GM18520 (cell line): Measurements from ENCODE around the gene RMDN3.

Source experiments
- ATAC-seq: cut with Tn5 transposase; IDR thresholded peaks from one replicate; pipeline ENCODE4 v1.9.1; 2021; ENCODE audit not compliant: unreplicated experiment

The RMDN3 gene

GRCh38 chr15:40754883-40755811 lies at the start of gene RMDN3:
Gene RMDN3, minus strand, starts transcription at chr15:40755254. Its CDS starts 471 bp downstream, at chr15:40754783.
- ATAC-seq: peak; percentile 79

DNA sequence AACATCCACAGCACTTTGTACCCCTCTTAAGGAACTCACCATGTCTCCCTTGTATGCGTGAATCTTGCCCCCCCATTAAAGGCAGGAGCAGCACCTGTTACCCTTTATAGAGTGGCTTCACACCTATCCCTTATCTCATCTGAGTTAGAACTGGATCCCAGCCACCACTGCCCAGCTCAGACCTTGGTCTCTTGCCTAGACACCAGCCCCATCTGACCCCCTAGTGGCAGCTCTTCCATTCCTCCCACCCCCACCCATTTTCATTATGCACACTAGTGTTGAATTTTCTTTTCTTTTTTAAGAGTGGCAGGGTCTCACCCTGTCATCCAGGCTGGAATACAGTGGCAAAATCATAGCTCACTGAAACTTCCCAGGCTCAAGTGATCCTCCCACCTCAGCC lies 48.6 kb upstream of the RMDN3 start:
- no peak for ATAC-seq

- ATAC-seq: no peak
Measured at GRCh38 chr15:40803076-40803475, 48.0 kb upstream of the RMDN3 start.

DNA sequence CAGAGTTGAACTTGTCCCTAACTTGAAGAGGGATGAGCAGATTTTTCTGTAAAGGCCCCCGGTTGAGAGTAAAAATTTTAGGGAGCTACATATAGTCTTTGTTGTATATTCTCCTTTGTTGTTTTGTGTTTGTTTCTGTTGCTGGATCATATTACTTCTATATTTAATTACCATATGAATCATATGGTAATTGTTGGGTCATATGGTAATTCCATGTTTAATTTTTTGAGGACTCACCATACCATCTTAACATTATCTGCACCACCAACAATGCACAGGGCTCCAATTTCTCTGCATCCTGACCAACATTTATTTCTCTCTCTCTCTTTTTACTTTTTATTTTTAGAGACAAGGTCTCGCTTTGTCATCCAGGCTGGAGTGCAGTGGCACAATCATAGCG lies 44.5 kb upstream of the RMDN3 start:
- no peak for ATAC-seq

DNA sequence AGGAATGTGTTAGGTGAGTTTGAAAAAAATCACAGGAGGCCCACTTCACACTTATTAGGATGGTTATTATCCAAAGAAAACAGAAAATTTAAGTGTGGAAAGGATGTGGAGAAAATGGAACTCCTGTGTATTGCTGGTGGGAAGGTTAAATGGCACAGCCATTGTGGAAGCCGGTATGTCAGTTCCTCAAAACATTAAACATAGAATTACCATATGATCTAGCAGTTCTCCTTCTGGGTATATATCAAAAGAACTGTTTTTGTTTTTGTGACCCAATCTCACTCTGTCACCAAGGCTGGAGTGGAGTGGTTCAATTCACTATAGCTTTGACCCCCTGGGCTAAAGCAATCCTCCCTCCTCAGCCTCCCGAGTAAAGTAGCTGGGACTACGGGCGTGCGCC lies 41.5 kb upstream of the RMDN3 start:
- no peak for ATAC-seq

- ATAC-seq: no peak
Measured at GRCh38 chr15:40796041-40796440, 41.0 kb upstream of the RMDN3 start.

DNA sequence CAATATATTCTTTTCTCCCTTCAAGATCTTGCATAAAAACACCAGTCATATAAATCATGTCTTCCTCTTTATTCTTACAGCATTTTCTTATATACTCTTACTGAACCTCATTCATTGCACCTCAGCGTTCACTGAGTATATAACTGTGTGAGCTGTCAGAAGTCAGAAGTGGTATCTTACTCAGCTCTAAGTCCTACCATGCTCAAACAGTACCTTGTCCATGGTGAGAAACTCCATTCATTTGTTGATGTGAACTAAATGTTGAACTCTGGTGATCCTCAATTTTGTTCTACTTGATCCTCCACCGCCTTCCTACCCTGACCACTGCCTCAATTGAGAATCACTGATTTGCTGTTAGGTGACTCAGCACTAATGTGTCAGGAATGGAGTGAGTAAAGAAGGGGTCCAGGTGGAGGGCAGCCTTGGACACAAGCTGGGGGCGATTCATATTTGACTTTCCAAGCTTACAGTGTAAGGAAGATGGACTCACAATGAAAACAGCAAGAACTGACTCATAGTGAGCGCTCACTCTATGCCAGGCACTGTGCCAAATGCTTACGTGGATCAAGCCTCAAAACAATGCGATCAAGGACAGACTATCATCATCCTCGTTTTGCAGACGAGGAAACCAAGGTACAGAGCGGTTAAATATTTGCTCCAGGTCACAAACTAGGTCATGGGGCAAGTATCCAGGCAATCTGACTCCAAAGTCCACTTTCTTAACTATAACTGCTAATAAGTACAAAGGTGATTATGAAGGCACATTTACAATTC lies 38.3 kb upstream of the RMDN3 start:
- ATAC-seq: no peak

- no peak for ATAC-seq
Measured at GRCh38 chr15:40792394-40792793, 37.3 kb upstream of the RMDN3 start.

DNA sequence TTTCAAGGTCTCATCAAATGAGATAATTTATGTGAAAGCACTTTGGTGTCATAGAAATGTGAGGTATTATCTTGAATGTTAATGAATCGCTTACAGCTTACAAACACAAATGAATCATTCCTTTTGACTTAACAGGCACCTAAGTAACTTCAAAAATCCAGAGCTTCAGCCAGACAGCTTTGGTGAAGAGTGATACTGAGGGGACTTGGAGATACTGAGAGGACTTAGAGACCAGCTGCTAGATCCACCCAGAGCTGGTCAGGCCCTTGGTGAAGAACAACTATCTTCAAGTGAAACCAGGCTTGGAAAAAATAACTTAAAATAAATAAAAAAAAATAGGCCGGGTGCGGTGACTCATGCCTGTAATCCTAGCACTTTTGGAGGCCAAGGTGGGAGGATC lies 35.7 kb upstream of the RMDN3 start:
- no peak for ATAC-seq

- ATAC-seq: no peak
Measured at GRCh38 chr15:40789999-40790398, 34.9 kb upstream of the RMDN3 start.

DNA sequence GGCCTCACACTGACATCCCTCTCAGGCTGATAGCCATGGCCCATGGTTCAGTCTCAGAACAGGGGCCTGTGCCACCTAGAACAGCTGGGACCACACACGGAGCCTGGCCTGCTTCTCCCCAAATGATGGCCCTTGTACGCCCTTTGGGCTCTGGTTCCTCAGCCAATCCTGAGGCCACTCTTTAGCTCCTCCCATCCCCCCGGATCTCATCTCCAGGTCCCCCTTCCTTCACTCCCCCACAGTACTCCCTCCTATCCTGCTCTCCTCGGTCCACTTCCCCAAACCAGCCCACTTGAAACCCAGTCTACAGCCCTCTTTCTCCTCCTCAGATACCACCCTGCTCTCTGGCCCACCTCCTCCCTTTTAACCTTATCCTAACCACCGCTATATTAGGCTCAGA lies 34.1 kb upstream of the RMDN3 start:
- no peak for ATAC-seq

- ATAC-seq: no peak
Measured at GRCh38 chr15:40787991-40788390, 32.9 kb upstream of the RMDN3 start.

GRCh38 chr15:40787344-40787841 lies 32.3 kb upstream of the RMDN3 start:
- no peak for ATAC-seq

DNA sequence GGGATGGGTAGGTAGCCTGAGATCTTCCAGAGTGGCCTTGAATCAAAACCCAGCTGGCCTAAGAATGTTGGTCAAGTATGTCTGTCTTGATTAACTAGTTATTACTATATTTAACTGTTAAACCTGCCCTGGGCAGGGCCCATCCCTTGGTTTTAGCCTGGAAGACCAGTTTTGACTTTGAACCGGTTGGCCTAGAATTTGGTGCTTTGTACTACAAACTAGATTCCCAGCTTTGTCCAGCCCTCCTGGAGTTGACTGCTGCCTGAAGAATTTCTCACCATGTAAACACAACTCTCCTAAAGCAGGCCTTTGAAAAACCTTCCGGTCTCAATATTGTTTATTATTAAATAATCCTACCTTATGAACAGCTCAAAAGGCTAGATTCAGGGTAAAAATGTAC lies 30.8 kb upstream of the RMDN3 start:
- ATAC-seq: no peak

- no peak for ATAC-seq
Measured at GRCh38 chr15:40785164-40785563, 30.1 kb upstream of the RMDN3 start.

DNA sequence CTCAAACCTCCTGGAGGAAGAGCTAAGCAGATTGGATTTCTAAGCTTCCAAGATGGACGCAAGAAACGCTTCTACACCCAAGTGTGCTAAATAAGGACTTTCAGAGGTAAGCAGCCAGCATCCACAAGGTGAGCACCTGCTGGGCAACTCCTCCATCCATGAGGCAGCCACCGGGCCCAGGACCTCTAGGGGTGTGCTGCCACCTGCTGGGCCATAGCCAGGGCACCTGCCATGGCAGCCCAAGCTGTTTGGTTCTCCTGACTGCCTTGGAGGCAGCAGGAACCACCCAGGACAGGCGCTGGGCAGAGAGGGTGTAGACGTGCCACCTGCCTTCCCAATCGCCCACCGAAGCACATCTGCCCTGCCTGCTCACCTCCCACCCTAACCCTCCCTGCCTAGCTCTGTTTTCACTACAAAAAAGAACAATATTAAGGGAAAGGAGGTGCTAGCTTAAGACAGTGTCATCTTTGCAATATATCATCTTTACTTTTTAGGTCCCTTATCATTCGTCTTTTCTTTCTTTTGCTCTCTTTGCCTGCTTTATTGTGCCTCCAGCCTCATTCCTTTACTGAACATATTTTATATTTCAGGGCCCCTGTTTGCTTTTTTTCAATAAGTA lies 27.7 kb upstream of the RMDN3 start:
- peak; percentile 82 for ATAC-seq

- no peak for ATAC-seq
Measured at GRCh38 chr15:40776537-40777141, 21.6 kb upstream of the RMDN3 start.

DNA sequence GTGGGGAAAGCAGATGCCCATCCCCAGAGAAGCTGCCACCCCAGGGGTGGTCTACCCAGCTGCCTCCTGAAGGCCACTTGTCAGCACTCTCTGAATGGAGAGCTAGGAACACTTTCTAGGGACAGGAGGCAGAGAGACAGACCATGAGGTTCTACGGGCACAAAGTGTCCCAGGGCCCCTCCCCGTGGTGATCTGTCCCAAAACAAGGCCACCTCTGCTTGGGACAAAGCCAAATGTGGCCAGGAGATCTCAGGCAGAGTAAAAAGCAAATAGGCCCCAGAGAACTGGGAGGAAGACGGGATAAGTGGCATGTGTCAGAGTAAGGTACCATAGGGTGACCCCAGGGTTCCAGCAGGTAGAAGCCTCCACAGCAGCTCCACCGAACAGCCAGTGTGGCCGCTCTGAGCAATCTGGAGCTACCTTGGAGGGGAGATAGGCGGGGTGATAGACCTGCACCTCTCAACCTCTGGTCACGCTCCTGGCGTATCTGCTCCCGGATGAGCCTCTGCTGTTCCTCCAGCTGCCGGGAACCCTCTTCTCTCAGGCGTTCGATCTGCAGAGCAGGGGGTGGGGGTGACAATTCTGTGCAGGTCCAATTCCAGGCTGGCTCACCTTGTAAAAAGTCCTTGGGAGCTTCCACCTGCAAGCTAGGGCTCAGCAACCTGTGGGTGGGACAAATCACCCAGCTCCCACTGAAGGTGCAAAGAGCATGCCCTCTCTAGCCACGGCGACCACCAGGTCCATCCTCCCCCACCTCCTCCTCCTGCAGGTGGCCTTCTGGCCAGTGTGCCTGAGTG lies 20.9 kb upstream of the RMDN3 start:
- ATAC-seq: no peak

DNA sequence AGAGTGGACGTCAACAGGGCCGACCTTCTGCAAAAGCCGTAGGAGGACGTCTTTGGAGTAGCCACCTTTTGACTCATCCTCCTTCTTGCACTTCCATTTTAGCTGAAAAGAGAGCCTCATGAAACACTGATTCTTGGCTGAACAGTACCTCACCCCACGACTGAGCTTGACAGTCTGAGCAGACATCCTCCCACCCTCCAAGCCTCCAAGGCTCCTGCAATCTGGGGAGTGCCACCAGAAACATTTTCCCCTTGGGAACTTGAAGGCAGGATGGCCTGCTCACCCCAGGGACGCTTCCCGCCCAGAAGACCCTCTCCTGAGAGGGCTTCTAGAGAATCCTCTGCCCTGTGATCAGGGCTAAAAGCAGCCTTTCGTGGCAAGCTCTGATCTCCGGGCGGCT lies 20.0 kb upstream of the RMDN3 start:
- no peak for ATAC-seq

DNA sequence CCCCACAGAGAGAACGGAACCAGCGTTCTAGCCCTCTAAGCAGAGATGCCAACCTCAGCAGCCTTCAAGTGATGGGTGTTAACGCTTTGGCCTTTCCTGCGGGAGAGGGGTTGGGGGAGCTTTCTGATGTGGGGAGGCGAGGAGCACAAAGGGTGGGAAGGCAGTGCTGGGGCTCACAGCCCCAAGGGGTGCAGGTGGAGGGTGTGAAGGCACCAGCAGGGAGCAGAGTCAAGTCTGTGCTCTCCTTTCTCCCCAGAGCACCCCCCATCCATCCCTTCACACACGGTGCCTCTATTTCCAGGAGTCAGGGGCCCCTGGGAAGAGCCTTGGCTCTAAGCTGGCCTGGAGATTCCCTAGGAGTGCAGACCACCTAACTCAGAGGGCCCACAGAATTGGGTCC lies 18.8 kb upstream of the RMDN3 start:
- no peak for ATAC-seq
